Natural killer cell (primary cell): ENCODE results near the gene MED19. TPM values are rescaled to one million over a fixed set of nuclear protein-coding genes. Genes with fewer than 3 reads are reported as not detected.

ENCODE experiments used
- ATAC-seq, 3 donors: fragments of 150-1000 bp in 2 of 3; fragments of 200-7000 bp in 1 of 3; cut with Tn5 transposase; 1 replicate in 1 of 3; 2 replicates in 2 of 3; pipeline ENCODE4 v1.10.0; 2021; ENCODE audit warnings: mild to moderate bottlenecking in 2 of 3, moderate library complexity in 2 of 3
- DNase-seq, 2 donors: peaks; one replicate each; pipeline versions ENCODE4 v3.0.0 to v3.0.0-alpha.2; 2013 to 2021; ENCODE audit warnings: mixed read lengths in 1 of 2
- H3K27ac ChIP-seq: one replicate; pipeline ENCODE4 v1.5.1; 2013; ENCODE audit warnings: mild to moderate bottlenecking, low read length
- H3K27me3 ChIP-seq: one replicate; pipeline ENCODE4 v1.6.1; 2013; ENCODE audit warnings: low read length; ENCODE audit not compliant: control insufficient read depth, insufficient read depth
- H3K36me3 ChIP-seq: one replicate; pipeline ENCODE4 v1.6.1; 2013; ENCODE audit warnings: low read length; ENCODE audit not compliant: control insufficient read depth, insufficient read depth
- H3K4me1 ChIP-seq: one replicate; pipeline ENCODE4 v1.6.1; 2013; ENCODE audit warnings: low read length; ENCODE audit not compliant: control insufficient read depth, insufficient read depth
- H3K4me3 ChIP-seq: one replicate; pipeline ENCODE4 v1.5.1; 2013; ENCODE audit warnings: low read length
- H3K9me3 ChIP-seq: one replicate; pipeline ENCODE4 v1.6.1; 2013; ENCODE audit warnings: low read length; ENCODE audit not compliant: control insufficient read depth, insufficient read depth
- H3K27ac Mint-ChIP-seq, 2 donors: one replicate each; pipeline ENCODE4 v1.8.0; 2022; ENCODE audit warnings: mild to moderate bottlenecking in 2 of 2, mixed read lengths in 2 of 2, moderate library complexity in 1 of 2
- H3K27me3 Mint-ChIP-seq, 2 donors: one replicate each; pipeline ENCODE4 v1.8.0; 2022; ENCODE audit warnings: low read depth in 2 of 2, mixed read lengths in 2 of 2
- H3K36me3 Mint-ChIP-seq: one replicate; pipeline ENCODE4 v1.8.0; 2022; ENCODE audit warnings: mixed read lengths
- H3K4me1 Mint-ChIP-seq, 2 donors: one replicate each; pipeline ENCODE4 v1.8.0; 2022; ENCODE audit warnings: mixed read lengths in 2 of 2
- H3K4me3 Mint-ChIP-seq: one replicate; pipeline ENCODE4 v1.8.0; 2022; ENCODE audit warnings: mild to moderate bottlenecking, moderate library complexity, mixed read lengths
- H3K9me3 Mint-ChIP-seq, 2 donors: one replicate each; pipeline ENCODE4 v1.8.0; 2022; ENCODE audit warnings: mixed read lengths in 2 of 2
- CTCF ChIP-seq: fragments of 200-600 bp; IDR thresholded peaks from one replicate; pipeline ENCODE4 v1.8.0; 2022; ENCODE audit warnings: antibody characterized with exemption
- WGBS: methylation state at CpG from one replicate; pipeline ENCODE4 v1.1.7; 2013; ENCODE audit warnings: missing lambda C conversion rate; ENCODE audit not compliant: insufficient coverage; 5-methylcytosine and 5-hydroxymethylcytosine counted together
- intact Hi-C: fragments of 100-400 bp; cut with micrococcal nuclease; formaldehyde crosslinking; loops from one replicate; pipeline ENCODE4 v1.14.2; 2022
- total RNA-seq, 4 donors: library from RNA; stranded (reverse); fragments of 120-200 nt in 1 of 4; gene quantifications; one replicate each; pipeline versions ENCODE4 v1.2.3 to v1.2.4, GENCODE V29; 2013 to 2022

Gene MED19
- total RNA-seq, 3 donors from 2014 or later (not counting 1 experiment from before 2014, with no cell fraction given) = 11.0 to 15.1 (median 13.3) TPM

GRCh38 chr11:57659669-57660068 lies 52.3 kb downstream of the MED19 start:
- no peak for ATAC-seq
- Mint-ChIP-seq H3K27me3 (no peaks in the 10 kb centered on the region), H3K4me1 (peaks cover 22 to 27% of the 10 kb centered on the region in 2 donors), H3K36me3 (peaks cover 7% of the 10 kb centered on the region), H3K9me3 (no peaks in the 10 kb centered on the region), H3K4me3 (no peak overlapping the region), H3K27ac (no peak overlapping the region)
- Histone ChIP-seq H3K36me3 (peaks cover 27% of the 10 kb centered on the region), H3K27me3 (no peaks in the 10 kb centered on the region), H3K4me3 (no peak overlapping the region), H3K27ac (no peak overlapping the region), H3K4me1 (peaks cover 12% of the 10 kb centered on the region), H3K9me3 (no peaks in the 10 kb centered on the region)
- 99% methylated on average over 14 of the region's 14 CpGs for WGBS
- DNase-seq = no peak
- intact Hi-C loops = loop anchor here (5.0 kb wide), 1 partner anchor 1483 kb away; the partner anchor contains the start of gene FAM111A
- no peak for TF ChIP-seq CTCF

GRCh38 chr11:57658023-57658361 lies 54.0 kb downstream of the MED19 start:
- no peaks in the 10 kb centered on the region for H3K9me3 ChIP-seq
- Mint-ChIP-seq H3K27ac (peak overlapping the region; percentile 96 to 99), H3K4me1 (peaks cover 24 to 26% of the 10 kb centered on the region in 2 donors), H3K27me3 (no peaks in the 10 kb centered on the region), H3K36me3 (peaks cover 7% of the 10 kb centered on the region), H3K4me3 (peak overlapping the region; percentile 100), H3K9me3 (no peaks in the 10 kb centered on the region)
- intact Hi-C loops = loop anchor here (5.0 kb wide), 1 partner anchor 1484 kb away; the partner anchor contains the start of gene FAM111A
- H3K36me3 ChIP-seq = peaks cover 27% of the 10 kb centered on the region
- peak overlapping the region; percentile 86 for H3K4me3 ChIP-seq
- ATAC-seq (no peak), DNase-seq (peak in 1 of 2 donors; percentile 29)
- WGBS = 3% methylated on average over 5 of the region's 8 CpGs
- TF ChIP-seq CTCF = no peak
- H3K27ac ChIP-seq = peak overlapping the region; percentile 79
- H3K4me1 ChIP-seq = peaks cover 12% of the 10 kb centered on the region
- H3K27me3 ChIP-seq = no peaks in the 10 kb centered on the region

- Mint-ChIP-seq H3K36me3 (peaks cover 4% of the 10 kb centered on the region), H3K27me3 (no peaks in the 10 kb centered on the region), H3K9me3 (no peaks in the 10 kb centered on the region), H3K4me3 (peak within 1 kb of the TSS; percentile 100), H3K4me1 (peaks cover 27 to 29% of the 10 kb centered on the region in 2 donors), H3K27ac (peak within 1 kb of the TSS; percentile 96 to 99)
- Histone ChIP-seq H3K27ac (peak within 1 kb of the TSS; percentile 90), H3K4me1 (peaks cover 12% of the 10 kb centered on the region), H3K27me3 (no peaks in the 10 kb centered on the region), H3K9me3 (no peaks in the 10 kb centered on the region), H3K36me3 (peaks cover 26% of the 10 kb centered on the region), H3K4me3 (peak within 1 kb of the TSS; percentile 86)
- no peak for TF ChIP-seq CTCF
- intact Hi-C loops = loop anchor here (1.0 to 5.0 kb wide), 3 partner anchors 10 to 1485 kb away; partner anchors contain the start of genes FAM111A, MED19 and TMX2
- WGBS = under 1% methylated on average over 45 of the region's 45 CpGs
- peak; percentile 95 to 100 (median 98) for ATAC-seq
- DNase-seq = peak; percentile 97 to 99
Measured at GRCh38 chr11:57657194-57658022, 54.6 kb downstream of the MED19 start, which contains the start of gene CLP1. Gene CLP1 (plus strand): TSS chr11:57657762. CDS start chr11:57659477, 1,715 bp downstream.
